ENCODE measurements around the gene FCHSD2.
"Not testable (repeated sequence)": the region's sequence is repeated elsewhere in the genome, so short reads cannot be mapped to it uniquely, and the experiment has no call there.

The FCHSD2 gene

DNA sequence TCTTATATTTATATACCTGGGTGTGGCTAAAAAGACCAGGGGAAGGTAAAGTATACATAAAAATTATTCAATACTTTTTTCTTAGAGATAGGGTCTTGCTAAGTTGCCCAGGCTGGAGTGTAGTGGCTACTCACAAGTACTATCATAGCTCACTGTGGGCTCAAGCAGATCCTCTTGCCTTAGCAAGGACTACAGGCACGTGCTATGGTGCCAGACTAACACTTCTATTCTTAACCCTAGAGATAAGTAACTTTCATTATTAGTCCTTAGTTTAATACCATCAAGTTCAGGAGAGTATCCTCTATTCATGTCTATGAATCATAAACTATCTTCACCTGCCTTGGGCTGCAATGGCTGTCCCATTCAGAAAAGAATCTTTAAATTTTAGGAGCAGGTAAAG, 11.9 kb downstream of the FCHSD2 start:
- no peaks in the 10 kb centered on the region for H3K4me1 ChIP-seq
- no peaks in the 10 kb centered on the region for H3K27me3 ChIP-seq (ENCODE audit: control insufficient read depth, insufficient read depth, low read length)
- no peak overlapping the region for H3K9ac ChIP-seq
- no peaks in the 10 kb centered on the region for H3K9me3 ChIP-seq (ENCODE audit: control insufficient read depth, low read length)
- TF ChIP-seq, protein P1, sequence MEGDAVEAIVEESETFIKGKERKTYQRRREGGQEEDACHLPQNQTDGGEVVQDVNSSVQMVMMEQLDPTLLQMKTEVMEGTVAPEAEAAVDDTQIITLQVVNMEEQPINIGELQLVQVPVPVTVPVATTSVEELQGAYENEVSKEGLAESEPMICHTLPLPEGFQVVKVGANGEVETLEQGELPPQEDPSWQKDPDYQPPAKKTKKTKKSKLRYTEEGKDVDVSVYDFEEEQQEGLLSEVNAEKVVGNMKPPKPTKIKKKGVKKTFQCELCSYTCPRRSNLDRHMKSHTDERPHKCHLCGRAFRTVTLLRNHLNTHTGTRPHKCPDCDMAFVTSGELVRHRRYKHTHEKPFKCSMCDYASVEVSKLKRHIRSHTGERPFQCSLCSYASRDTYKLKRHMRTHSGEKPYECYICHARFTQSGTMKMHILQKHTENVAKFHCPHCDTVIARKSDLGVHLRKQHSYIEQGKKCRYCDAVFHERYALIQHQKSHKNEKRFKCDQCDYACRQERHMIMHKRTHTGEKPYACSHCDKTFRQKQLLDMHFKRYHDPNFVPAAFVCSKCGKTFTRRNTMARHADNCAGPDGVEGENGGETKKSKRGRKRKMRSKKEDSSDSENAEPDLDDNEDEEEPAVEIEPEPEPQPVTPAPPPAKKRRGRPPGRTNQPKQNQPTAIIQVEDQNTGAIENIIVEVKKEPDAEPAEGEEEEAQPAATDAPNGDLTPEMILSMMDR (IDR thresholded peaks at IDR 0.05) = no peak
- H3K4me2 ChIP-seq (ENCODE audit: low read length) = no peak overlapping the region
- no peaks in the 10 kb centered on the region for H3K79me2 ChIP-seq
- H3K4me3 ChIP-seq (ENCODE audit: low read depth, low read length) = no peak overlapping the region
- no peaks in the 10 kb centered on the region for H3K36me3 ChIP-seq (ENCODE audit: control insufficient read depth, insufficient read depth, low read length)
- no peak overlapping the region for H2AFZ ChIP-seq
- H3K27ac ChIP-seq = no peak overlapping the region

DNA sequence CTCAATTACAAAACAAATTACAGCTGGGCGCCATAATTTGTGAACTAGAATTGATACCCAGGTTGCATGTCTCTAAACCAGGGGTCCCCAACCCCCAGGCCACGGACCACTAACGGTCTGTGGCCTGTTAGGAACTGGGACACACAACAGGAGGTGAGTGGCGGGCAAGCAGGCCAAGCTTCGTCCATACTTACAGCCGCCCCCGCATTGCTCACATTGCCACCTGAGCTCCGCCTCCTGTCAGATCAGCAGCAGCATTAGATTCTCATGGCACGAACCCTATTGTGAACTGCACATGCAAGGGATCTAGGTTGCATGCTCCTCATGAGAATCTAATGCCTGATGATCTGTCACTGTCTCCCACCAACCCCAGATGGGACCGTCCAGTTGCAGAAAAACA, 12.9 kb downstream of the FCHSD2 start:
- Histone ChIP-seq H3K4me3 (ENCODE audit: low read depth, low read length) (no peak overlapping the region), H3K79me2 (peaks cover 2% of the 10 kb centered on the region), H3K9me3 (ENCODE audit: control insufficient read depth, low read length) (no peaks in the 10 kb centered on the region), H3K27me3 (ENCODE audit: control insufficient read depth, insufficient read depth, low read length) (no peaks in the 10 kb centered on the region), H3K4me2 (ENCODE audit: low read length) (no peak overlapping the region), H2AFZ (no peak overlapping the region), H3K27ac (no peak overlapping the region), H3K36me3 (ENCODE audit: control insufficient read depth, insufficient read depth, low read length) (no peaks in the 10 kb centered on the region), H3K4me1 (no peaks in the 10 kb centered on the region), H3K9ac (no peak overlapping the region)
- TF ChIP-seq, protein P1 (IDR thresholded peaks at IDR 0.05) = no peak

DNA sequence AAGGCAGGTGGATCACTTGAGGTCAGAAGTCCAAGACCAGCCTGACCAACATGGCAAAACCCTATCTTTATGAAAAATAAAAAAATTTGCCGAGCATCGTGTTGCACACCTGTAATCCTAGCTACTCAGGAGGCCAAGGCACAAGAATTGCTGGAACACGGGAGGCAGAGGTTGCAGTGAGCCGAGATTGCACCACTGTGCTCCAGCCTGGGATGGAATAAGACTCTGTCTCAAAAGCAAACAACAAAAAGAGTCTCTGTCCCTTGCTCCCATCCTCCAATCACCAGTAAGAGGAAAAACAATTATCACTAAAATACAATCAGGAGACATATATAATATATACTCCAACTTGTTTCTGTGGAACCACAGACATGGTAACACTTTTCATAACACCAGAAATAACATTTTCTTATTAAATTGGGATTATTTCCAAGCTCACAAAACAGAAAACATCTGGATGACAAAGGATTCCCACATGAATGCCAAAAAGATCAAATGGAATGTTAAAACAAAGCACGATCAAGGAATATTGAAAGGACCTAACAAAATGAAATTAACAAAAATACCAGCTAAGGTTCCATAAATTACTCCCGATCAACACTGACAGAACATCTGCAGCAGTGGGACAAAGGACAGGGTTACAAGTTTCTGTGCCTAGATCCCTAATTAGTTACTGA, 15.2 kb downstream of the FCHSD2 start:
- Histone ChIP-seq H3K36me3 (ENCODE audit: control insufficient read depth, insufficient read depth, low read length) (no peaks in the 10 kb centered on the region), H3K4me2 (ENCODE audit: low read length) (no peak overlapping the region), H3K9me3 (ENCODE audit: control insufficient read depth, low read length) (no peaks in the 10 kb centered on the region), H2AFZ (no peak overlapping the region), H3K27me3 (ENCODE audit: control insufficient read depth, insufficient read depth, low read length) (no peaks in the 10 kb centered on the region), H3K79me2 (peaks cover 5% of the 10 kb centered on the region), H3K27ac (no peak overlapping the region), H3K9ac (no peak overlapping the region), H3K4me1 (no peaks in the 10 kb centered on the region), H3K4me3 (ENCODE audit: low read depth, low read length) (no peak overlapping the region)
- TF ChIP-seq, protein P1 (IDR thresholded peaks at IDR 0.05) = no peak

DNA sequence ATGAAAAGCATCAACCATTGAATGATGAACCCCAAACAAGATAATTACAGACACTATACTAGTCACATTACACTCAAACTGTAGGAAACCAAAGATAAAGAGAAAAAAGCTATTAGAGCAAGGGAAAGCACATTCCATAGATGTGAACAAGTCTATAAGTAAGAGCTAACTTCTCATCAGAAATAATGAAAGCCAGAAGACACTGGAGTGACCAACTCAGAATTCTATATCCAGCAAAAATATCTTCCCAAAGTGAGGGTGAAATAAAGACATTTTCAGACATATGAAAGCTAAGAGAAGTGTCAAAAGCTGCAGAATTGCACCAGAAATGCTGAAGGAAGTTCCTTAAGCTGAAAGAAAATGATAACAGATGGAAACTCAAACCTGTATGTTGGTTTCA, 17.3 kb downstream of the FCHSD2 start:
- H3K27ac ChIP-seq = no peak overlapping the region
- H3K4me1 ChIP-seq = no peaks in the 10 kb centered on the region
- H3K27me3 ChIP-seq (ENCODE audit: control insufficient read depth, insufficient read depth, low read length) = no peaks in the 10 kb centered on the region
- peaks cover 5% of the 10 kb centered on the region for H3K79me2 ChIP-seq
- H3K36me3 ChIP-seq (ENCODE audit: control insufficient read depth, insufficient read depth, low read length) = no peaks in the 10 kb centered on the region
- no peaks in the 10 kb centered on the region for H3K9me3 ChIP-seq (ENCODE audit: control insufficient read depth, low read length)
- H3K4me2 ChIP-seq (ENCODE audit: low read length) = no peak overlapping the region
- no peak overlapping the region for H3K9ac ChIP-seq
- TF ChIP-seq, protein P1 (IDR thresholded peaks at IDR 0.05) = no peak
- no peak overlapping the region for H2AFZ ChIP-seq
- H3K4me3 ChIP-seq (ENCODE audit: low read depth, low read length) = no peak overlapping the region

DNA sequence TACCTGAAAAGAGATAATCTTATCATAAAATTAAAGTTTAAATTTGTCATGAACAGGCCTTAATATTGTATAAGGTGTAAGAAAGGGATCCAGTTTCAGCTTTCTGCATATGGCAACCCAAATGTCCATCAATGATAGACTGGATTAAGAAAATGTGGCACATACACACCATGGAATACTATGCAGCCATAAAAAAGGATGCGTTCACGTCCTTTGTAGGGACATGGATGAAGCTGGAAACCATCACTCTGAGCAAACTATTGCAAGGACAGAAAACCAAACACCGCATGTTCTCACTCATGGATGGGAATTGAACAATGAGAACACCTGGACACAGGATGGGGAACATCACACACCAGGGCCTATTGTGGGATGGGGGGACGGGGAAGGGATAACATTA, 18.2 kb downstream of the FCHSD2 start:
- not testable (repeated sequence) for H3K79me2 ChIP-seq; H3K4me2 ChIP-seq (ENCODE audit: low read length); H3K27ac ChIP-seq; H3K4me1 ChIP-seq; H3K27me3 ChIP-seq (ENCODE audit: control insufficient read depth, insufficient read depth, low read length); H3K9me3 ChIP-seq (ENCODE audit: control insufficient read depth, low read length); H2AFZ ChIP-seq; H3K36me3 ChIP-seq (ENCODE audit: control insufficient read depth, insufficient read depth, low read length); H3K4me3 ChIP-seq (ENCODE audit: low read depth, low read length); H3K9ac ChIP-seq
